ENCODE data around the gene ACOX3. TPM values are rescaled to one million over a fixed set of nuclear protein-coding genes. Genes with fewer than 3 reads are reported as not detected.

ACOX3 gene
- total RNA-seq, 1 donor from 2014 or later: 21.6 TPM

DNA sequence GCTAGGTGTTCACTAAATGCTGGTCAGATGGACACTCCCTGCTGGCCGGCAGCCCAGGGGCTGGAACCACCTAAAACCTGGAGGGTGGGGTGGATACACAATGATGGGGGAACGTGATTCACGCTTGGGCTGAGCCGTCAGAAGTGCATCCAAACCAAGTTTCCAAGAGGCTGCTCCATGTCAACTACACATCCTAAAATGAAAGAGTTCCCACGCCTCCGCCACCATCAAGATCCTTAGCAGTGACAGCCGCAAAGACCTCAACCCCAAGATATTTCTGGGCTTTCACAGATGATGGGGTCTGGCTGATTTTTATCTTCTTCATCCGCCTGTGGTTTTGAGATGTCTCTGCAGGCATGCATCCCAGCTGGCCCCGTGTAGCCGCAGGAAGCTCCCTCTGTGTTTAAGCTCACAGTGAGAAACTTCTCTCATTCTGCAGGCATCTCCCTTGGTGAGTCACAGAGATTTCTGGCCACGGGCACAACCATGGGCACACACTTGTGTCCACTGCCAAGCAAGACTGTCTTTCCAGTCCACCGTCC is 86.5 kb downstream of the ACOX3 start:
- TF ChIP-seq CTCF (IDR thresholded peaks at IDR 0.05): no peak
- H3K9me3 ChIP-seq: no peaks in the 10 kb centered on the region
- H3K36me3 ChIP-seq: no peaks in the 10 kb centered on the region
- H3K4me1 ChIP-seq: peaks cover 37% of the 10 kb centered on the region
- no peak overlapping the region for H3K27ac ChIP-seq
- ATAC-seq: no peak
- peak; percentile 58 for DNase-seq
- no peaks in the 10 kb centered on the region for H3K27me3 ChIP-seq
- no peak overlapping the region for H3K4me3 ChIP-seq
- intact Hi-C loops (cut with DNase I): no loop called here

- no peak for ATAC-seq
- no peak overlapping the region for H3K4me3 ChIP-seq
Measured at GRCh38 chr4:8353158-8353669, 87.3 kb downstream of the ACOX3 start.

GRCh38 chr4:8352368-8353157 is 88.0 kb downstream of the ACOX3 start:
- Histone ChIP-seq H3K36me3 (no peaks in the 10 kb centered on the region), H3K9me3 (no peaks in the 10 kb centered on the region), H3K4me1 (peaks cover 37% of the 10 kb centered on the region), H3K27me3 (no peaks in the 10 kb centered on the region), H3K4me3 (no peak overlapping the region), H3K27ac (peak overlapping the region; percentile 49)
- ATAC-seq (peak; percentile 65), DNase-seq (peak; percentile 75)
- intact Hi-C loops (cut with DNase I): no loop called here
- TF ChIP-seq CTCF (IDR thresholded peaks at IDR 0.05): no peak

More at GRCh38 chr4:8353158-8353669, 87.3 kb downstream of the ACOX3 start:
- Histone ChIP-seq H3K36me3 (no peaks in the 10 kb centered on the region), H3K27ac (peak overlapping the region; percentile 42), H3K4me1 (peaks cover 37% of the 10 kb centered on the region), H3K27me3 (no peaks in the 10 kb centered on the region), H3K9me3 (no peaks in the 10 kb centered on the region)
- peak; percentile 39 for DNase-seq
- intact Hi-C loops (cut with DNase I): no loop called here
- TF ChIP-seq CTCF (IDR thresholded peaks at IDR 0.05): no peak

DNA sequence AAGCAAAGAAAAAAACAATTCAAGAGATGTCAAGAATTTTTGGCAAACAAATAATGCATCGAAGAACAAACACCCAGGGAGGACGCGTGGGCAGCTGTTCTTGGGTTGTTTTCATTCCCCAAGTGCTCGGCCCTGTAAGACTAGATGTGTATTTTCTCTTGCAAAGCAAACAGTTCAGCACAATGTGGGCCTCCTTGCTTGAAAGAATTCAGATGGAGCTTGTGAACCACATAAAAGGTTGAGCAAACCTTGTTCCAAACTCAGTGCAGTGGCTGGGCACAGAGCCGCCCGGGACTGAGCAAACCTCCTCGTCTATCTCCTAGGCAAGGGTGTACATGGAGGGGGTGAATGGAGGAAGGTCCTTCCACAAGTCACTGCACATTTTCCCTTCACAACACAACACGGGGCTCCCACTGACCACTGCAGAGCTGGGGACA is 88.6 kb downstream of the ACOX3 start:
- Histone ChIP-seq H3K27me3 (no peaks in the 10 kb centered on the region), H3K4me3 (no peak overlapping the region), H3K9me3 (no peaks in the 10 kb centered on the region), H3K4me1 (peaks cover 37% of the 10 kb centered on the region), H3K27ac (peak overlapping the region; percentile 49), H3K36me3 (no peaks in the 10 kb centered on the region)
- intact Hi-C loops (cut with DNase I): no loop called here
- ATAC-seq (peak; percentile 70), DNase-seq (peak; percentile 67)
- no peak for TF ChIP-seq CTCF (IDR thresholded peaks at IDR 0.05)

- Histone ChIP-seq H3K27me3 (no peaks in the 10 kb centered on the region), H3K9me3 (no peaks in the 10 kb centered on the region), H3K4me3 (no peak overlapping the region), H3K27ac (peak overlapping the region; percentile 42), H3K36me3 (no peaks in the 10 kb centered on the region), H3K4me1 (peaks cover 34% of the 10 kb centered on the region)
- intact Hi-C loops (cut with DNase I): no loop called here
- no peak for DNase-seq
- ATAC-seq: no peak
- TF ChIP-seq CTCF (IDR thresholded peaks at IDR 0.05): no peak
Measured at GRCh38 chr4:8350841-8351461, 89.6 kb downstream of the ACOX3 start.

Measured in upper lobe of right lung (tissue), 1 donor.